ENCODE measurements around the gene MOGAT1.

MOGAT1 gene

DNA sequence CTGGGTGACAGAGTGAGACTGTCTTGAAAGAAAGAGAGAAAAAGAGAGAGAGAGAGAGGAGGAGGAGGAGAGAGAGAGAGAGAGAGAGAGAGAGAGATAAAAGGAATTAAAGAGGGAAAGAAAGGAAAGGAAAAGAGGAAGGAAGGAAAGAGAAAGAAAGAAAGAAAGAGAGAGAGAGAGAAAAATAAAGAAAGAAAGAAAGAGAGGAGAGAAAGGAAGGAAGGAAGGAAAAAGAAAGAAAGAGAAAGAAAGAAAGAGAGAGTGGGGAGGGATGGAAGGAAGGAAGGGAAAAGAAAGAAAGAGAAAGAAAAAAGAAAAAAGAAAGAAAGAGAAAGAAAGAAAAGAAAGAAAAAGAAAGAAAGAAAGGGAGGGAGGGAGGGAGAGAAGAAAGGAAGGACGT is 29.8 kb downstream of the MOGAT1 start:
- TF ChIP-seq, protein P1, sequence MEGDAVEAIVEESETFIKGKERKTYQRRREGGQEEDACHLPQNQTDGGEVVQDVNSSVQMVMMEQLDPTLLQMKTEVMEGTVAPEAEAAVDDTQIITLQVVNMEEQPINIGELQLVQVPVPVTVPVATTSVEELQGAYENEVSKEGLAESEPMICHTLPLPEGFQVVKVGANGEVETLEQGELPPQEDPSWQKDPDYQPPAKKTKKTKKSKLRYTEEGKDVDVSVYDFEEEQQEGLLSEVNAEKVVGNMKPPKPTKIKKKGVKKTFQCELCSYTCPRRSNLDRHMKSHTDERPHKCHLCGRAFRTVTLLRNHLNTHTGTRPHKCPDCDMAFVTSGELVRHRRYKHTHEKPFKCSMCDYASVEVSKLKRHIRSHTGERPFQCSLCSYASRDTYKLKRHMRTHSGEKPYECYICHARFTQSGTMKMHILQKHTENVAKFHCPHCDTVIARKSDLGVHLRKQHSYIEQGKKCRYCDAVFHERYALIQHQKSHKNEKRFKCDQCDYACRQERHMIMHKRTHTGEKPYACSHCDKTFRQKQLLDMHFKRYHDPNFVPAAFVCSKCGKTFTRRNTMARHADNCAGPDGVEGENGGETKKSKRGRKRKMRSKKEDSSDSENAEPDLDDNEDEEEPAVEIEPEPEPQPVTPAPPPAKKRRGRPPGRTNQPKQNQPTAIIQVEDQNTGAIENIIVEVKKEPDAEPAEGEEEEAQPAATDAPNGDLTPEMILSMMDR (IDR thresholded peaks at IDR 0.05; ENCODE audit: insufficient read depth, low read depth, low read length, missing control alignments) = no peak
- no peak for DNase-seq (ENCODE audit: low read depth)
- no peak overlapping the region for H3K4me3 ChIP-seq (ENCODE audit: low read depth, low read length)

DNA sequence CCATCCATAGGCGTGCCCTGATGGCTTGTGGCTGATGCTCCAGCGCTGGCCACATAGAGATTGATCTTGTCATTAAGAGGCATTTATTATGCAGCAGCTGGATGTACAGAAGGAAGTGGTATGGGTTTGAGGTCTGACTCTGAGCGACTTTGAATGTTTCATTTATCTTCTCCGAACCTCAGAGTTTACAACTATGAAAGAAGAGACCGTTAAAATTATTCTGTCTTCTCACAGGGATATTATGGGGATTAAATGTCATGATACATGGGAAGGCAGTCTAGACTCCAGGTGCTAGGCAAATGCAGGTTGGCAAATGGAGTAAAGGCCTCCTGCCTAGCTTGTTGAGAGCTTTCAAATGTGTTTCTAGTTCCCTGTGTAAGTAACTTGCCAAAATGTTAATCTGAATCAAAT is 30.3 kb downstream of the MOGAT1 start:
- DNase-seq (ENCODE audit: low read depth) = no peak
- TF ChIP-seq, protein P1 (IDR thresholded peaks at IDR 0.05; ENCODE audit: insufficient read depth, low read depth, low read length, missing control alignments) = no peak
- no peak overlapping the region for H3K4me3 ChIP-seq (ENCODE audit: low read depth, low read length)

DNA sequence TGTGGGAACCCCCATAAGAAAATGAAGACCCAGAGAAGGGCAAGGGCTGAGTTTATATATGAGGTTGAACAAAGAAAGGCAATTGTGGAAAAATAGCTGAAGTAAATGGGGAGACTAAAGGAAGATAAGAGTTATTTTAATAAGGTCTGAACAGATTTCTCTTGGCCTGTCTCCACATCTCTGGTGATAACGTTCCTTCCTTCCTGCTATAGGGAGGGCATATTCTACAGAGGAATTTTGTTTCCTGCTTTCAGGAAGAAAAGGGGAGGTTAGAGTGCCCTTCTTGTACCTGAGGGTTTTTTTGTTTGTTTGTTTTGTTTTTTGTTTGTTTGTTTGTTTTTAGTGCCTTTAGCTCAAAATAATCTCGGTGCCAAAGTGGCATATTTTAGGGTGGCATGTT is 31.6 kb downstream of the MOGAT1 start:
- H3K4me3 ChIP-seq (ENCODE audit: low read depth, low read length) = no peak overlapping the region
- TF ChIP-seq, protein P1 (IDR thresholded peaks at IDR 0.05; ENCODE audit: insufficient read depth, low read depth, low read length, missing control alignments) = no peak
- no peak for DNase-seq (ENCODE audit: low read depth)

DNA sequence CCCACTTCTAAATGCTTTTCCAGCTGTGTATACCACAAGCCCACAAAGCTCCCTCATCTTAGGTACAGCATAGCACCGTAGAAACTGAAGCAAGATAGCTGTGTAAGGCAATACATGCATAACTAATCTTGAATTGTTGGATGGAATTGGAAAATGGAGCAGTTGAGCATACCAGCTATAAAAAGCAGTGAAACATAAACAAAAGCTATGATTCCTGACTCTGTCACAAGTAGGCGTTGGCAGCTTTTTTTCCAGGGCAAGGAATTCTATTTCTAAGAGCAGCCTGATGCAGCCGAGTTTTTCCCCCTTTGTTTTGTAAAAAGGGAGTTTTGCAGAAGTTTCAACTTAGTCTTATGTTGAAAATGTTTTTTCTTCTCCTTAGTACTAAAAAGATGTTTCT is 32.4 kb downstream of the MOGAT1 start:
- DNase-seq (ENCODE audit: low read depth) = no peak
- TF ChIP-seq, protein P1 (IDR thresholded peaks at IDR 0.05; ENCODE audit: insufficient read depth, low read depth, low read length, missing control alignments) = no peak

DNA sequence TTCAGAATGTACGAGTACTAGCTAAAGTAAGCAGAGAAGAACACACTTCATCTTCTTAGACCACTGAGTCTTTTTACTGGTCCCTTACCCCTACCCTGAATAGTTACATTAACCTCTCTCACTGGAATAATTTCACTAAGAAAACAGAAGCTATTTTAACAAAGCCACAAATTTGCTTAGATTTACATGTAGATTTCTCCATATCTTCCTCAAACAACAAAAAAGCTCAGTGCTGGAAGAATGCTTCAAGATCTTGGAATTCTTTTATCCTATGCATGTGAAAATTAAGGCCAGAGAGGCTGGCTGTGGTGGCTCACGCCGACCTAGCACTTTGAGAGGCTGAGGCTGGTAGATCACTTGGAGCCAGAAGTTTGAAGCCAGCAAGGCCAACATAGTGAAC is 35.2 kb downstream of the MOGAT1 start:
- H3K4me3 ChIP-seq (ENCODE audit: low read depth, low read length) = no peak overlapping the region
- TF ChIP-seq, protein P1 (IDR thresholded peaks at IDR 0.05; ENCODE audit: insufficient read depth, low read depth, low read length, missing control alignments) = no peak
- DNase-seq (ENCODE audit: low read depth) = no peak

More for the DNA sequence above, 32.4 kb downstream of the MOGAT1 start:
- no peak overlapping the region for H3K4me3 ChIP-seq (ENCODE audit: low read depth, low read length)

DNA sequence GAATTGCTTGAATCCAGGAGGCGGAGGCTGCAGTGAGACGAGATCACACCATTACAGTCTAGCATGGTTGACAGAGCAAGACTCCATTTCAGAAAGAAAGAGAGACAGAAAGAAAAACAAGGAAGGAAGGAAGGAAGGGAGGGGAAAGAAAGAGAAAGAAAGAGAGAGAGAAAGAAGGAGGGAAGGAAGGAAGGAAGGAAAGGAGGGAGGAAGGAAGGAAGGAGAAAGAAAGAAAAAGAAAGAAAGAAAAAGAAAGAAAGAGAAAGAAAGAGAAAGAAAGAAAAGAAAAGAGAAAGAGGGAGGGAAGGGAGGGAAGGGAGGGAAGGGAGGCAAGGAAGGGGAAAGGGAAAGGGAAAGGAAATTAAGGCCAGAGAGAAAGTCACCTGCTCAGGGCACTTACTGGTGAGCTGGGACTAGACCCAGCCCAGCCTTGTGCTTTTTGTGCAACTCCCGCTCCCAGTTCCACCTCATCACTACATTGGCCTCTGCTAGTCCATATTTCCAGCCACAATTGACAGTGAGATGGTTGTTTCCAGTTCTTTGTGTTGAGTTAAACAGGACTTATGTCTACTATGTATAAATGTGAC is 35.7 kb downstream of the MOGAT1 start:
- DNase-seq (ENCODE audit: low read depth) = no peak
- TF ChIP-seq, protein P1 (IDR thresholded peaks at IDR 0.05; ENCODE audit: insufficient read depth, low read depth, low read length, missing control alignments) = no peak
- no peak overlapping the region for H3K4me3 ChIP-seq (ENCODE audit: low read depth, low read length)

DNA sequence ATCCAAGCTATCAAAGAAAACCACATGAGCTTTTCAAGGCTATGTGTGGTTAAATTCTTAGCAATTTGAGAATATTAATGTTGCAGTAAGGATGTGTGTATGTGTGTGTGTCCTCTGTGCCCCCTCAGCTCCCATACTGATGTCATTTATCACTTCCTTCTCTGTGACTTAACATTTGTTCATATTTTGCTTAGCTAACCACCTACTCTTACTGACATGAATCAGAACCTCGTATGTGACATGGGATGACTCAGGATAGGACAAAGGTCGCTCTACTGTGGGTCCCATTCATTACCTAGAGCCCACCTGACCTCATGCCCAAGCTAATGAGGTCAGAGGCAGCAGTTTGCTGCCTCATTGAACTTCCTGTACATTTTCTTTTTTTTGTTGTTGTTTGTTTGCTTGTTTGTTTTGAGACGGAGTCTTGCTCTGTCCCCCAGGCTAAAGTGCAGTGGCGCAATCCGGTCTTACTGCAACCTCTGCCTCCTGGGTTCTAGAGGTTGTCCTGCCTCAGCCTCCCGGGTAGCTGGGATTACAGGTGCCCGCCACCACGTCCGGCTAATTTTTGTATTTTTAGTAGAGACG is 36.3 kb downstream of the MOGAT1 start:
- DNase-seq (ENCODE audit: low read depth) = peak; percentile 32
- H3K4me3 ChIP-seq (ENCODE audit: low read depth, low read length) = no peak overlapping the region

More for the DNA sequence above, 36.3 kb downstream of the MOGAT1 start:
- TF ChIP-seq, protein P1 (IDR thresholded peaks at IDR 0.05; ENCODE audit: insufficient read depth, low read depth, low read length, missing control alignments) = no peak
